ENCODE results near the gene LRRC4B. TPM values are rescaled to one million over a fixed set of nuclear protein-coding genes. Genes with fewer than 3 reads are reported as not detected.
A peak's percentile ranks its signal among the peaks of the same experiment; 100 is the strongest.

LRRC4B gene
- total RNA-seq, 1 experiment from 2014 or later, result 3.8 TPM

GRCh38 chr19:50509366-50509765 lies 58.9 kb downstream of the LRRC4B start:
- H3K23ac ChIP-seq (ENCODE audit: insufficient read length, low read depth, low read length), result no peak overlapping the region
- no peaks in the 10 kb centered on the region for H3K9me3 ChIP-seq (ENCODE audit: control insufficient read depth, low read depth, low read length)
- no peak overlapping the region for H3K56ac ChIP-seq (ENCODE audit: insufficient read length, low read depth, low read length)
- no peak overlapping the region for H3K27ac ChIP-seq (ENCODE audit: insufficient read length, low read depth, low read length)
- H3K27me3 ChIP-seq (ENCODE audit: insufficient read depth, low read length), result peaks cover 2% of the 10 kb centered on the region; the same call in 1 of the 2 replicates
- H3K9ac ChIP-seq (ENCODE audit: extremely low read depth, insufficient read length, low read length), result no peak overlapping the region
- H3K4me2 ChIP-seq (ENCODE audit: insufficient read depth, insufficient read length, low read length), result no peak overlapping the region
- H3K79me1 ChIP-seq (ENCODE audit: insufficient read depth, low read depth, low read length, poor library complexity, severe bottlenecking), result no peaks in the 10 kb centered on the region
- DNase-seq, result no peak
- Mint-ChIP-seq H3K36me3 (ENCODE audit: insufficient read depth in 1 of 3, low read depth in 3 of 3) (no peaks in the 10 kb centered on the region; a peak in 1 of 7 replicates), H3K9me3 (no peaks in the 10 kb centered on the region; a peak in 1 of 5 replicates), H3K27me3 (ENCODE audit: low read depth) (peaks cover 41% of the 10 kb centered on the region), H3K4me3 (peak overlapping the region in 1 of 2 experiments; percentile 3; a peak in 3 of 5 replicates), H3K4me1 (peaks cover 7 to 25% of the 10 kb centered on the region in 2 experiments), H3K27ac (no peak overlapping the region)
- no peak overlapping the region for H3T11ph ChIP-seq (ENCODE audit: low read length)
- no peak overlapping the region for H2BK15ac ChIP-seq (ENCODE audit: low read depth, low read length)
- no peak overlapping the region for H3K4ac ChIP-seq (ENCODE audit: low read depth, low read length)
- no peak overlapping the region for H2BK20ac ChIP-seq (ENCODE audit: low read depth, low read length, poor library complexity, severe bottlenecking)
- H2BK5ac ChIP-seq (ENCODE audit: insufficient read length, low read length), result no peak overlapping the region
- no peaks in the 10 kb centered on the region for H4K20me1 ChIP-seq (ENCODE audit: control insufficient read depth, insufficient read depth, insufficient read length)
- H2AFZ ChIP-seq (ENCODE audit: low read length), result no peak overlapping the region
- H2BK120ac ChIP-seq (ENCODE audit: low read depth, low read length, poor library complexity, severe bottlenecking), result no peak overlapping the region
- TF ChIP-seq CTCF (conservative IDR thresholded peaks at IDR 0.05), result no peak
- no peak overlapping the region for H2AK5ac ChIP-seq (ENCODE audit: insufficient read length, low read length)
- no peak overlapping the region for H4K91ac ChIP-seq (ENCODE audit: insufficient read length, low read depth, low read length)
- H4K8ac ChIP-seq (replicated peaks; ENCODE audit: insufficient read length, low read depth, low read length), result no peak overlapping the region
- no peaks in the 10 kb centered on the region for H3K23me2 ChIP-seq (ENCODE audit: insufficient read length, low read depth, low read length, poor library complexity, severe bottlenecking)
- no peak overlapping the region for H4K5ac ChIP-seq (ENCODE audit: insufficient read length, low read depth, low read length)
- no peak overlapping the region for H3K18ac ChIP-seq (ENCODE audit: insufficient read length, low read depth, low read length)
- no CpG with 5 or more reads among the region's 11 CpGs for WGBS (ENCODE audit: extremely low coverage, insufficient read length, low lambda C conversion rate)
- H3K14ac ChIP-seq (ENCODE audit: insufficient read depth, low read length), result no peak overlapping the region
- no peak overlapping the region for H2BK12ac ChIP-seq (ENCODE audit: insufficient read length, low read depth, low read length)
- H3K4me1 ChIP-seq (ENCODE audit: insufficient read depth, low read length), result no peaks in the 10 kb centered on the region
- H3K79me2 ChIP-seq (ENCODE audit: insufficient read depth, low read length), result no peaks in the 10 kb centered on the region
